ENCODE results near the gene DUOXA1. TPM values are rescaled to one million over a fixed set of nuclear protein-coding genes. Genes with fewer than 3 reads are reported as not detected.
"Not testable (repeated sequence)": the region's sequence is repeated elsewhere in the genome, so short reads cannot be mapped to it uniquely, and the experiment has no call there.

DUOXA1 gene
- total RNA-seq, 3 donors from 2014 or later = 0.08 to 0.58 (median 0.24) TPM

GRCh38 chr15:45104170-45104569 lies 25.5 kb downstream of the DUOXA1 start:
- H3K4me1 Mint-ChIP-seq (ENCODE audit: low read depth); H3K36me3 Mint-ChIP-seq (ENCODE audit: insufficient read depth); ATAC-seq; H3K9me3 Mint-ChIP-seq; DNase-seq; H3K4me3 Mint-ChIP-seq: not testable (repeated sequence)
- peaks cover 25% of the 10 kb centered on the region for H3K27me3 Mint-ChIP-seq (ENCODE audit: low read depth)

- ATAC-seq (no peak), DNase-seq (no peak)
- Mint-ChIP-seq H3K27me3 (ENCODE audit: low read depth) (peaks cover 17% of the 10 kb centered on the region), H3K9me3 (no peaks in the 10 kb centered on the region), H3K4me3 (no peak overlapping the region), H3K36me3 (ENCODE audit: insufficient read depth) (no peaks in the 10 kb centered on the region), H3K4me1 (ENCODE audit: low read depth) (no peaks in the 10 kb centered on the region)
These were observed 27.5 kb downstream of the DUOXA1 start for GRCh38 chr15:45102226-45102625.

- DNase-seq = no peak
- Mint-ChIP-seq H3K27me3 (ENCODE audit: low read depth) (peaks cover 13% of the 10 kb centered on the region), H3K4me3 (no peak overlapping the region), H3K9me3 (no peaks in the 10 kb centered on the region), H3K36me3 (ENCODE audit: insufficient read depth) (no peaks in the 10 kb centered on the region), H3K4me1 (ENCODE audit: low read depth) (no peaks in the 10 kb centered on the region)
- no peak for ATAC-seq
These were observed 27.9 kb downstream of the DUOXA1 start for GRCh38 chr15:45101749-45102148.

DNA sequence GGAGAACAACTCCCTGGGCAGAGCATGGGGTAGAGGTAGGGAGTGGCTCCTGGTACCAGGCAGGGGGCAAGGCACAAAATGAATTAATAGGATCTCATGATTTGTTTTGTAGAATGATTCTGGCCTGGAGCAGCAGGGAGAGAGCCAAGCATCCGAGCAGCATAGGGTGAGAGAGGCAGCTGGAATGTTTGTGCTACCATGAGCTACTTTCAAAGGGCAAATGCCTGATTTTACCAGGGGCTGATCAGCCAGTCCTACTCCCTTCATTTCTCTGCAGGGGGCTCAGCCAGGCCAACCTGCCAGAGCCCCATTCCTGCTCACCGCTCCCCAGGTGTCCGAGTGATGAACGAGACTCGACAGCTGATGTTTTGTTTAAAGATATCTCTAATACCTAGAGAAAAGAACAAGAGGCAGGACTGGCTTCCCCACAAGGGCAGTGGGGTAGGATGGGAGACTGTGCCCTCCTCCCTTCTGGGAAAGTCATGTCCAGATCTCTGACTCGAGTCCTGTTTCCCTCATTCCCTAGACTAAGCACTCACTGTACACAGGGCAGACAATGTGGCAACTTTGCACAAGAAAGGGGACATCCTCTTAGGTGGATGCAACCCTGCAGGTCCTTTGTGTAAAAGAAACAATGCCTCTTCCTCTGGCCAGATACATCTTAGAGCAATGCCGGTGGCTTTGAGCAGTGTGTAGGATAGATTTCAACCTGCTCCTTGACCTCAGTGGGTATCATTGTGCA lies 28.6 kb downstream of the DUOXA1 start:
- H3K27me3 Mint-ChIP-seq (ENCODE audit: low read depth) = peaks cover 9% of the 10 kb centered on the region
- DNase-seq (no peak), ATAC-seq (no peak)
- H3K4me1 Mint-ChIP-seq (ENCODE audit: low read depth) = no peaks in the 10 kb centered on the region
- H3K36me3 Mint-ChIP-seq (ENCODE audit: insufficient read depth) = no peaks in the 10 kb centered on the region
- H3K9me3 Mint-ChIP-seq = no peaks in the 10 kb centered on the region
- H3K4me3 Mint-ChIP-seq = no peak overlapping the region

DNA sequence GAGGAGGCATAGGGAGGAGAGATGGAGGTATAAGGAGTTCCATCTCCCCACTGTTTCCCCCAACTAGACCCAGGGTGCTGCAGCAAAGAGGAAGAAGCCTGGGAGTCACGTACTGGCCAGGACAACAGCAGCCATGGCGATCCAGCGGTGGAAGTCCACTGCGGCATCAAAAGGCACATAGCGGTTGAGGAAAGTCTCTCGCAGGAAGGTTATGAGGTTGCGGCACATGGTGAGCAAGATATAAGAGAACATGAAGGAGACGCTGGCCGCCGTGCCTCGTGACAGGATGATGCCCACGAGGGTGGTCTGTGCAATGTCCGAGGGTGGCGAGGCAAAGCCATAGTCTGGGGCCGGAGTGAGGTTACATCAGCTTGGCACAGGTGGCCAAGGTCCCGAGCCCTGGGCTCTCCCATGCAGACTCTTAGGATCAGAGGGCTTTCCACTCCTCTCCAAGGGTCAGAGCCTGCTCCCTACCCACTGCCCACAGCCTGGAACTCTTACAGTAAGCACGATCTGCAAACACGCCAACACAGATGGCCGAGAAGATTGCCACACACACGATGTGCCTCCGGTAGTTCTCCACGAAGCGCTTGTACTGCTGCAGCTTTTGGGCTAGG lies 30.0 kb downstream of the DUOXA1 start:
- Mint-ChIP-seq H3K4me3 (no peak overlapping the region), H3K27me3 (ENCODE audit: low read depth) (peaks cover 4% of the 10 kb centered on the region), H3K9me3 (no peaks in the 10 kb centered on the region), H3K36me3 (ENCODE audit: insufficient read depth) (no peaks in the 10 kb centered on the region), H3K4me1 (ENCODE audit: low read depth) (no peaks in the 10 kb centered on the region)
- no peak for DNase-seq
- no peak for ATAC-seq

- ATAC-seq (no peak), DNase-seq (no peak)
- H3K27me3 Mint-ChIP-seq (ENCODE audit: low read depth) = peaks cover 4% of the 10 kb centered on the region
- no peak overlapping the region for H3K4me3 Mint-ChIP-seq
- no peaks in the 10 kb centered on the region for H3K36me3 Mint-ChIP-seq (ENCODE audit: insufficient read depth)
- H3K4me1 Mint-ChIP-seq (ENCODE audit: low read depth) = no peaks in the 10 kb centered on the region
- no peaks in the 10 kb centered on the region for H3K9me3 Mint-ChIP-seq
These were observed 32.2 kb downstream of the DUOXA1 start for GRCh38 chr15:45097466-45097865.

GRCh38 chr15:45095661-45096060 lies 34.0 kb downstream of the DUOXA1 start:
- no peaks in the 10 kb centered on the region for H3K9me3 Mint-ChIP-seq
- no peaks in the 10 kb centered on the region for H3K36me3 Mint-ChIP-seq (ENCODE audit: insufficient read depth)
- ATAC-seq = no peak
- no peak overlapping the region for H3K4me3 Mint-ChIP-seq
- H3K4me1 Mint-ChIP-seq (ENCODE audit: low read depth) = no peaks in the 10 kb centered on the region
- H3K27me3 Mint-ChIP-seq (ENCODE audit: low read depth) = peaks cover 7% of the 10 kb centered on the region
- no peak for DNase-seq

- Mint-ChIP-seq H3K4me1 (ENCODE audit: low read depth) (no peaks in the 10 kb centered on the region), H3K36me3 (ENCODE audit: insufficient read depth) (no peaks in the 10 kb centered on the region), H3K4me3 (no peak overlapping the region), H3K27me3 (ENCODE audit: low read depth) (peaks cover 5% of the 10 kb centered on the region), H3K9me3 (no peaks in the 10 kb centered on the region)
- ATAC-seq (no peak), DNase-seq (no peak)
These were observed 35.3 kb downstream of the DUOXA1 start for GRCh38 chr15:45094358-45094730.

- Mint-ChIP-seq H3K27me3 (ENCODE audit: low read depth) (peaks cover 5% of the 10 kb centered on the region), H3K9me3 (no peaks in the 10 kb centered on the region), H3K36me3 (ENCODE audit: insufficient read depth) (no peaks in the 10 kb centered on the region), H3K4me3 (no peak overlapping the region), H3K4me1 (ENCODE audit: low read depth) (no peaks in the 10 kb centered on the region)
- no peak for DNase-seq
- ATAC-seq = no peak
These were observed 35.9 kb downstream of the DUOXA1 start for GRCh38 chr15:45093622-45094357.

GRCh38 chr15:45093013-45093412 lies 36.7 kb downstream of the DUOXA1 start:
- Mint-ChIP-seq H3K9me3 (no peaks in the 10 kb centered on the region), H3K4me3 (no peak overlapping the region), H3K4me1 (ENCODE audit: low read depth) (no peaks in the 10 kb centered on the region), H3K36me3 (ENCODE audit: insufficient read depth) (no peaks in the 10 kb centered on the region), H3K27me3 (ENCODE audit: low read depth) (peaks cover 6% of the 10 kb centered on the region)
- DNase-seq (no peak), ATAC-seq (no peak)

- no peaks in the 10 kb centered on the region for H3K36me3 Mint-ChIP-seq (ENCODE audit: insufficient read depth)
- H3K4me3 Mint-ChIP-seq = no peak overlapping the region
- DNase-seq (no peak), ATAC-seq (no peak)
- H3K4me1 Mint-ChIP-seq (ENCODE audit: low read depth) = no peaks in the 10 kb centered on the region
- no peaks in the 10 kb centered on the region for H3K9me3 Mint-ChIP-seq
- peaks cover 17% of the 10 kb centered on the region for H3K27me3 Mint-ChIP-seq (ENCODE audit: low read depth)
These were observed 38.1 kb downstream of the DUOXA1 start for GRCh38 chr15:45091576-45091975.

- DNase-seq = no peak
- H3K4me3 Mint-ChIP-seq = no peak overlapping the region
- peaks cover 17% of the 10 kb centered on the region for H3K27me3 Mint-ChIP-seq (ENCODE audit: low read depth)
- no peak for ATAC-seq
- no peaks in the 10 kb centered on the region for H3K36me3 Mint-ChIP-seq (ENCODE audit: insufficient read depth)
- H3K4me1 Mint-ChIP-seq (ENCODE audit: low read depth) = no peaks in the 10 kb centered on the region
- H3K9me3 Mint-ChIP-seq = no peaks in the 10 kb centered on the region
These were observed 38.5 kb downstream of the DUOXA1 start for GRCh38 chr15:45091161-45091560.

DNA sequence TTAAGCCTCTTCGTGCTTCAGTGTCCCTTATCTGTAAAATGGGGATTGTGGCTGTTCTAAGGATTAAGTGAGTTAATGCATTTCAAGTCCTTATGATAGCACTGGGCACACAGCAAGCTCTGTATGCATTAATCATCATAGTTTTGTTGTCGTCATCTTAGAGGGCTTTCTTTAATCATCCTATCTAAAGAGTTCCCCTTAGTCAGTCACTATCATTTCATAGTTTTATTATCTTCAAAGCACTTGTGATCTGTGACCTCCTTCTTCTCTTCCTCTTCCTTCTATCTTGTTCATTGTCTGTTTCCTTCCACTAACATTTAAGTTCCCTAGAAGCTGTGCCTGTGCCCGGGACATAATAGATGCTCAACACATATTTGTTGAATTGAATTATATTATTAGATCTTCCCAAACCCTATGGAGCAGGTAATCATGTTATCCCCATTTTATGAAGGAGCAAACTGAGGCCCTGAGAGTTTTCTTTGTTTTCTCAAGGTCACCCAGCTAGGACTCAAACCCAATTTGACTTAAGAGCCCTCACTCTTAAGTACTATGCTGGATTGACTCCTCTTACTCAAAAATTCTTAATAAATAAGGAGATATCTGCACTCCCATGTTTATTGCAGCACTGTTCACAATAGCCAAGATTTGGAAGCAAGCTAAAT lies 39.8 kb downstream of the DUOXA1 start:
- Mint-ChIP-seq H3K27me3 (ENCODE audit: low read depth) (peaks cover 20% of the 10 kb centered on the region), H3K9me3 (no peaks in the 10 kb centered on the region), H3K36me3 (ENCODE audit: insufficient read depth) (no peaks in the 10 kb centered on the region), H3K4me3 (no peak overlapping the region), H3K4me1 (ENCODE audit: low read depth) (no peaks in the 10 kb centered on the region)
- ATAC-seq (no peak), DNase-seq (no peak)

GRCh38 chr15:45088801-45089711 lies 40.6 kb downstream of the DUOXA1 start:
- ATAC-seq (no peak), DNase-seq (no peak)
- no peaks in the 10 kb centered on the region for H3K9me3 Mint-ChIP-seq
- no peaks in the 10 kb centered on the region for H3K36me3 Mint-ChIP-seq (ENCODE audit: insufficient read depth)
- H3K4me1 Mint-ChIP-seq (ENCODE audit: low read depth) = no peaks in the 10 kb centered on the region
- no peak overlapping the region for H3K4me3 Mint-ChIP-seq
- peaks cover 23% of the 10 kb centered on the region for H3K27me3 Mint-ChIP-seq (ENCODE audit: low read depth)

All from activated T-cell treated with anti-CD3 and anti-CD28 coated beads, Interleukin-2, amount 50 U/mL, for 4 hours (primary cell).